HG03460 (cell line): ENCODE data around the gene LTBP1.

Experiments used
- ATAC-seq: cut with Tn5 transposase; IDR thresholded peaks from one replicate; pipeline ENCODE4 v1.9.1; 2021; ENCODE audit not compliant: unreplicated experiment

The LTBP1 gene

GRCh38 chr2:33250417-33251029, 303.8 kb downstream of the LTBP1 start:
- no peak for ATAC-seq

- ATAC-seq = no peak
Measured at GRCh38 chr2:33256162-33256755, 309.5 kb downstream of the LTBP1 start.

GRCh38 chr2:33258387-33258786, 311.6 kb downstream of the LTBP1 start:
- no peak for ATAC-seq

- ATAC-seq = no peak
Measured at GRCh38 chr2:33262097-33262496, 315.3 kb downstream of the LTBP1 start.

GRCh38 chr2:33264766-33265165, 318.0 kb downstream of the LTBP1 start:
- no peak for ATAC-seq

GRCh38 chr2:33265584-33266338, 319.0 kb downstream of the LTBP1 start:
- no peak for ATAC-seq

- no peak for ATAC-seq
Measured at GRCh38 chr2:33266467-33266866, 319.7 kb downstream of the LTBP1 start.

- no peak for ATAC-seq
Measured at GRCh38 chr2:33267043-33267442, 320.3 kb downstream of the LTBP1 start.

GRCh38 chr2:33267756-33268155, 321.0 kb downstream of the LTBP1 start:
- ATAC-seq = no peak

- no peak for ATAC-seq
Measured at GRCh38 chr2:33268246-33268831, 321.6 kb downstream of the LTBP1 start.

- ATAC-seq = peak; percentile 95
Measured at GRCh38 chr2:33272001-33272400, 325.2 kb downstream of the LTBP1 start.

GRCh38 chr2:33273479-33273878, 326.7 kb downstream of the LTBP1 start:
- ATAC-seq = no peak

GRCh38 chr2:33274524-33274923, 327.8 kb downstream of the LTBP1 start:
- no peak for ATAC-seq

GRCh38 chr2:33275689-33276444, 329.1 kb downstream of the LTBP1 start:
- ATAC-seq = no peak

- ATAC-seq = no peak
Measured at GRCh38 chr2:33277002-33277426, 330.3 kb downstream of the LTBP1 start.

- ATAC-seq = no peak
Measured at GRCh38 chr2:33278245-33278943, 331.6 kb downstream of the LTBP1 start.

GRCh38 chr2:33284287-33284686, 337.5 kb downstream of the LTBP1 start:
- no peak for ATAC-seq

- no peak for ATAC-seq
Measured at GRCh38 chr2:33287507-33288005, 340.8 kb downstream of the LTBP1 start.

GRCh38 chr2:33288011-33288410, 341.3 kb downstream of the LTBP1 start:
- ATAC-seq = no peak

GRCh38 chr2:33289961-33290360, 343.2 kb downstream of the LTBP1 start:
- no peak for ATAC-seq
